A549 (cell line): Measurements from ENCODE around the gene RBFOX1.

Experiments used
- CTCF ChIP-seq: fragments of >200 bp; sonication (Bioruptor Twin); formaldehyde crosslinking; IDR thresholded peaks from 3 replicates; pipeline ENCODE4 v1.5.1; 2016
- ELK1 ChIP-seq: fragments of 150-350 bp; IDR thresholded peaks from 2 replicates; pipeline ENCODE4 v1.6.1; 2014; ENCODE audit warnings: low read depth, mild to moderate bottlenecking, low read length
- POLR2A ChIP-seq: IDR thresholded peaks from 2 replicates; pipeline ENCODE4 v1.6.1; 2012; ENCODE audit warnings: mild to moderate bottlenecking, low read length
- RAD21 ChIP-seq, 2 experiments: fragments of >200 bp in 1 of 2; sonication (Bioruptor Twin) in 1 of 2; formaldehyde crosslinking in 1 of 2; IDR thresholded peaks in 1 of 2; conservative IDR thresholded peaks in 1 of 2; 2 replicates in 1 of 2; 3 replicates in 1 of 2; pipeline ENCODE4 v1.6.1; 2012 to 2018; ENCODE audit warnings: inconsistent platforms in 1 of 2

- TF ChIP-seq CTCF = no peak
- TF ChIP-seq RAD21 (conservative IDR thresholded peaks at IDR 0.05 in 1 of 2, IDR thresholded peaks at IDR 0.05 in 1 of 2) = no peak
- no peak for TF ChIP-seq ELK1
- no peak for TF ChIP-seq POLR2A
These were observed 104.6 kb downstream of the RBFOX1 start for GRCh38 chr16:7437135-7437804.
